8988T (cell line): ENCODE measurements around the gene EFNA5.
"Not testable (repeated sequence)": the region's sequence is repeated elsewhere in the genome, so short reads cannot be mapped to it uniquely, and the experiment has no call there.

Source experiments
- DNase-seq: peaks from one replicate; pipeline ENCODE4 v3.0.0; 2011

Gene EFNA5

GRCh38 chr5:107514305-107514704 lies 156.4 kb downstream of the EFNA5 start:
- DNase-seq, result no peak

GRCh38 chr5:107513337-107514085 lies 157.2 kb downstream of the EFNA5 start:
- no peak for DNase-seq

DNA sequence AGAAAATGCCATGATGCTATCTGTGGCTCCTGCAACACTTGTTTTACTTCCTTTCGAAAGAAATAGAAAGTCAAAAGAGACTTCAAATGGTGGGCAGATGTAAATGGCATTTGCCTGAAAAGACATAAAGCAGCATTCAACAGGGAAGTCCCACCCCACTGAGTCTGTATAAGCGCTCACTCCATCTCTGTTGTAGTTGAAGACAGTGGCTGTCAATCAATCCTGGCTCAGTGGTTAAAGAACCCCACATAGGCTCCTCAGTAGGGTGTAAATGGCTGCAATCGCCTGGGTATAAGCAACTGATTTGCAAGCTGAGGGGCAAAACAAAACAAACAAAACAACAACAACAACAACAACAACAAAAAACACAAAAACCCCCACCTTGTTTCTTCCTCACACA lies 158.7 kb downstream of the EFNA5 start:
- DNase-seq, result no peak

GRCh38 chr5:107510125-107510524 lies 160.6 kb downstream of the EFNA5 start:
- DNase-seq, result no peak

GRCh38 chr5:107508097-107508496 lies 162.6 kb downstream of the EFNA5 start:
- no peak for DNase-seq

DNA sequence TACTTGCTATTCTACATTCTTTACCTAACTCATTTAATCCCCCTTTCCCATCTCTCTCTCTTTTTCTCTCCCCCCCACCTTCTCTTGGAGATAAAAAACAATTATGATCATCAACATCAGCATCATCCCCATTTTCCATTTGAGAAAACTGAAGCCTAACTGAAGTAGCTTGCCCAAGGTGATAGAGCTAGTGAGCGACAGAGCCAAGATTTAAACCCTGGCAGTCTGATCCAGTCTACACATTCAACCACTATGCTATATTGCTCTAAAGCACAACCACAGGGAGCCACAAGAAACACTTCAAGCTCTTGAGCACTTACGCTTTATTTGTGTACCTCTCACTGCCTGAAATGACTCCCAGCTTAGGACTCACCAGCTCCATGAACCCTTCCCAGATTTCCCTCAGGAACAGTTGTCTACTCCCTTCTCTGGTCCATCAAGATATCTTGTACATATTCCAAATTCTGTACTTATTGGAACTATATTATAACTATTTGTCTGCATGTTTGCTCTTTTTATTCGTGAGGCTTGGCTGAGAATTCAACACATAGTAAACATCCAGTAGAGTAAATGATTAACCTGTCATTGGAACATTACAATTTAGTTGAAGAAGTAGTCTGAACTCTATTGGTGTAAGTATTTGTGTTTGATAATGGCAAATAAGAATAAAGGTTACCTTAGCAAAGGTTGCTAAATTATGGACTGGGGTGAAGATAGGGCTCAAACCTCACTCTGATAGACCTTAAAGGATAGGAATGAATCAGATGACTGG lies 164.8 kb downstream of the EFNA5 start:
- no peak for DNase-seq

- no peak for DNase-seq
These were observed 166.3 kb downstream of the EFNA5 start for GRCh38 chr5:107504424-107504823.

GRCh38 chr5:107502676-107503060 lies 168.1 kb downstream of the EFNA5 start:
- DNase-seq, result no peak

DNA sequence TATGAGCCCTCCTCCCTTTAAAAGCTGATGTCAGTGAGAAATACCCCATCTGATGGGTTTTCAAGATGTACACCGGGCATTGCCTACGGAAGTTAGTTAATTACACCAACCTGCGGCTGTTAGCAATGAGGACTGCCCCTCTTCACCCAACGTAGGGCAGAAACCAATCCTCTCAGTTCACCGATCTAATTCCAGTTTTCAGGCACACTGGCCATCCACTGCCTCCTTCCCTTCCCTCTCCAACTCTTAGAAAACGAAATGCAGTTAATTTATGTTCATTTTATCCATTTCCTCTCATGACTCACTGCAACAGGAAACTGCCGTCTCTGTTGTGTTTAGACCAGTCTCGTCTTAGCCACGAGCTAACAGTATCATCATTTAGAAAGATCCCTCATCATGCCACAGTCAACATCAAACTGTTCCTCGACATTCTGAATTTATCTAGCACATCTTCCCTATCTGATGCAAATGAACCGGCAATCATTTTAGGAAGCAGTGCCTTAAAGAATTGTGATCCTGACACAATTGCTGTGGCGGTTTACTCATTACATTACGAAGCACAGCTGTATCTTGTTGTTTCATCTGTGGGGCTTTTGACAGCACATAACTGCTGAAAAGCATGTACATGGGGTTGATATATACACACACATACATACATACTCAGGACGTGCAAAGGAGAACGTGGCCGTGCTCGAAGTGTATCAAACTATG lies 168.6 kb downstream of the EFNA5 start:
- no peak for DNase-seq

DNA sequence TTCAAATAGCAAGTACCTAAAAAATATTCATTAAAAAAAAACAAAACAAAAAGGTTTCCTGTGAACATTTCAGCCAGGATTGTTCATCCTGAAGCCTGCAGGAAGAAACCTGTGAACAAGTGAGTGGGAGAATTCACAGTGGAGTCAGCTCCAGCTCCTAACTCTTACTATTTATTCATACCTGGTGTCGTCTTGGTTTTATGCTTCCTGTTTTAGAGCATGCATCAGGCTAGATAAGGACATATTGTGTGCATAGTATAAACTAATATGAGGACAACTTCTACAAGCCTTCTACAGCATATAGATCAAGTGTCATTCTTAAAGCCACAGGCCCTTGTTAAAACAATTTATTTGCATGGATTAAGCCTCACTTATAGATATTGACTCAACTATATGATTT lies 169.9 kb downstream of the EFNA5 start:
- no peak for DNase-seq

GRCh38 chr5:107500347-107500746 lies 170.4 kb downstream of the EFNA5 start:
- DNase-seq, result no peak

DNA sequence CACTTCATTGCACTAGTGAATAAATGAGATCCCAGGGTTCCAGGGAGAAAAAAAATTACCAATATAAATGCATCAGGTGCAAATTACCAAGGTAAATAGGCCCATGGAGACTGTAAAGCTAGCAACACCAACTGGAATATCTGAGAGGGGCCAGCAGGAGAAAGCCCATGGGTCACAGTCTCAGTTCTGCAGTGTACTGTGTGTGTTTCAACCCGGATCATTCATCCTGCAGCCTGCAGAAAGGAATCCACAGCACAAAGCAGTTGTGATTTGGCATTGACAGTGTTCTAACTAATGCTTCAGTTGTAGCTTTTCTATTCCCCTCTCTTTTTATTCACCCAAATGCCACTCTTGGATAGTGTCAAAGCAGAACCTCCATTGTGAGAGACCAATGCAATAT lies 171.0 kb downstream of the EFNA5 start:
- DNase-seq, result no peak

DNA sequence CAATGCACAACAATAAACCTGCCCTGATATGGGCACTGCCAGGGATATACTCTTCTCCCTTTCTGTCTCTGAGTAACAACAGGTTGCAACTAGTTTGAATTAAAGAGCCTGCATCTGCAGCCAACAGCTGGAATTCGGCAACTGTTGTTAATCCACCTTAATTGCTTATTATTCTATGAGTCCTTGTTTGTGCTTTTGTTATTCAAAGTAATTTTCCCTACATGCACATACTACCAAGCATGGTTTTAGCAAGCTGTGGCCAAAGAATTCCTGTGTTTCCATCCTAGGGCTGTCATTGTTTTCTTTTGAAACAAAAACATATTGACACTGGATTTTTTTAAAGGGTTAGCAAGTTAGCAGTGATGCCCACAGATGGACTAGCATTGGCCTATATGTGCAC lies 171.5 kb downstream of the EFNA5 start:
- DNase-seq, result no peak

GRCh38 chr5:107496466-107496865 lies 174.3 kb downstream of the EFNA5 start:
- no peak for DNase-seq

- not testable (repeated sequence) for DNase-seq
These were observed 176.6 kb downstream of the EFNA5 start for GRCh38 chr5:107494129-107494528.

GRCh38 chr5:107487056-107487542 lies 183.6 kb downstream of the EFNA5 start:
- no peak for DNase-seq

DNA sequence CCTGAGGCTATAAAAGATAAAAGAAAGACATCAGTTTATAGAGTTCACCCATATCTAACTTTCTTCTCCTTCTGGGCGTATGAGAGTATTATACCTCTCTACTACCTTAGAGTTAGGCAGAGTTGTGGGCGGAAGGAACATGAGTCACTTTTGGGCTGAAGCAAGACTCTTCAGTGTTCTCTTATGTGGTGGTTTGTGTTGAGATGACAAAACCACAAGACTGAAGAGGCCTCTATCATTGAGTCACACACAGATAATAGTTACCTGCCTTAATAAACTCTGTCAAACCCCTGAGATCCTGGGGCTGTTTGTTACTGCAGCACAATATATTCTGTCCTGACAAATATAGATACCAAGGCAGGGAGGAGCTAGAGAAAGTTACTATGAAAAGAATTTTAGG lies 184.2 kb downstream of the EFNA5 start:
- no peak for DNase-seq

- DNase-seq, result no peak
These were observed 185.6 kb downstream of the EFNA5 start for GRCh38 chr5:107485184-107485583.

DNA sequence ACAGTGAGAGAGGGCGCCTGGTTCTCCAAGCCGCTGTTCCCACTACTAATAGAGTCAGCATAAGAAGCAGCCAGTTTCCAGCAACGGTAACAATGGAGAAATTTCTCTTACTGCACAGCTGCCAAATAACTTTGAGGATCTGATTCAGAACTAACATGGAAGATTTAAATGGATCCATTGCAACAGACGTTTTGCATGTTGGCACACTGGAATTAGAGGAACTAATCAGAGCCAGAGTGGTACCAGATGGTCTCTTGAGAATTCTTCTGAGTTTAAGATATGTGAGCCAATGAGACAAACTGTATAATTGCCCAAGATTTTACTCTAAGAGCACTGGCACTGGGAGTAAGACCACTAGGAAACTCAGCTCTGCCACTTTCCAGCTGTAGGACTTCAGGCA lies 186.5 kb downstream of the EFNA5 start:
- DNase-seq, result no peak

DNA sequence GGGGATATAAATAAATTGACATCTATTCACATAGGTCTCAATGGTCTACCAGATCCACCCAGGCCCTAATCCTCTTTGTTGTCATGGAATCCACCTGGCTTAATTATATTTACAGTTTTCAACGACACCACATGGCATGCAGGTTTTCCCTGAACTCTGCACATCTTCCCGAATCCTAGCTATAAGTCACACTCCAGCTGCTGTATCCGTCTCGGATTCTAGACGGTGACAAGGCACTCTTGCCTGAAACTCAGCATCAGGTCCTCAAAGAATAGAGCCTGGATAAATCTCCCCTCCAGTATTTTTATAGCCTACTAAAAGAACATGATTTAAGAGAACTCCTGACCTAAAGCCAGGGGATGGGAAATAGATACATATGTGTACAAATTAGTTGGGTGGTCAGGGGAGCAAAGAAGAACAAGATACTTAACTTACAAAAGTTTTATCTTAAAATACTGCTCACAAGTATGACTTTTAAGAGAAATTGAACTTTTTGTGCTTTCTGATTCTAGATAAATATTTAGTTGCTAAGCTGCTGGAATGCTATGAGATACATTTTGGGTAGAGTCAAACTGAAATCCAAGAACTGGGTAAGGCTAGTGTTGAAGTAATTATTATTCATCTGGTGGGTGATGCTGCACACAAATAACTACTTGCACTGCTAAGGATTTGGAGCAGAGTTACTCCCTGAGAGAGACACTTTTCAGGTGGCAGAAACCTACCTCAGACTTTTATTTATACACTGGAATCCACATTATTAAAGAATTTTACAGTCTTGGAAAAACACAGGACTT lies 187.3 kb downstream of the EFNA5 start:
- no peak for DNase-seq

- no peak for DNase-seq
These were observed 192.6 kb downstream of the EFNA5 start for GRCh38 chr5:107478068-107478641.

DNA sequence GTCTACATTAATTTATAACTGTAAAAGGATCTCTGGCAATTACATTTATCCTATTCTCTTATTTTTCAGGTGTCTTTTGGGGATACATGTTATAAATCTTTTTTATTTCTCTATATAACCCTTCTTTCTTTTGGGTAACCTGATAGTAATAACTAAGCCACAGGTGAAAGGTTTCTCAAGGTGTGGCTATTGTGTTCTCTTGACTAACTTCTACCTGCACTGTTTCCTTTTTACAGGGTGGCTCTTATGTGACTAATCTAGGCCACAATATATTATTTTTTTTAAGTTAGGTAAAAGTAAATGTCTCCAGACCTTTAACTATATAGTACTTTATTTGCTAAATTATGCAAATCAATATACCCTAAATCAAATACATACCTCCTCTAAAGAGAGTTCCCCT lies 193.2 kb downstream of the EFNA5 start:
- DNase-seq, result no peak

DNA sequence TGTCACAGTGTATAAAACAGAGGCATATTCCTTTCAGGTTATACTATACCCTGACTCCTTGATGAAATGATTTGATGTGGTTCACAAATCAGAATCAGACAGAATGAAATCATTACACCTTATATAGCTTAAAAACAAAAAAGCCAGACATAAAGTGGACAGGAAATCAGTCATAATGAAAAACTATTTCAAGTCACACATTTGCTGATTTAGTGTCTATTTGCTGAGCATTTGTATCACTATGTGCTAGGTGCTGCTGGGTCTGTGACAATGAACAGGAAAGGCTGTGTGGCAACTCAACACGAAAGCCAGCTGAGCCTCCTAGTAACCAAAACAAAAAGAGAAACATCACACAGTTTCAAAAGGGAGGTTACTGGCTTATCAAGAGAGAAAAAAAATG lies 194.0 kb downstream of the EFNA5 start:
- DNase-seq, result no peak
